ENCODE data around the gene NPM3. TPM values are rescaled to one million over a fixed set of nuclear protein-coding genes. Genes with fewer than 3 reads are reported as not detected.

Gene NPM3
- total and polyA plus RNA-seq, 12 donors = 14.7 to 51.5 (median 31.0) TPM

GRCh38 chr10:101732096-101732495 is 51.1 kb downstream of the NPM3 start:
- H3K27ac ChIP-seq = no peak overlapping the region
- H3K4me1 ChIP-seq (replicated peaks in 1 of 2) = no peaks in the 10 kb centered on the region
- no peaks in the 10 kb centered on the region for H3K9me3 ChIP-seq (replicated peaks in 1 of 3)
- no peaks in the 10 kb centered on the region for H3K36me3 ChIP-seq (replicated peaks in 1 of 2)
- DNase-seq = no peak
- no peaks in the 10 kb centered on the region for H3K27me3 ChIP-seq
- H3K4me3 ChIP-seq = no peak overlapping the region
- intact Hi-C loops (cut with DNase I) = no loop called here
- WGBS, 4 donors = 62 to 69% (median 66%) methylated on average over 1 of the region's 1 CpG
- TF ChIP-seq POLR2A (IDR thresholded peaks at IDR 0.05) = no peak
- TF ChIP-seq, protein P1, sequence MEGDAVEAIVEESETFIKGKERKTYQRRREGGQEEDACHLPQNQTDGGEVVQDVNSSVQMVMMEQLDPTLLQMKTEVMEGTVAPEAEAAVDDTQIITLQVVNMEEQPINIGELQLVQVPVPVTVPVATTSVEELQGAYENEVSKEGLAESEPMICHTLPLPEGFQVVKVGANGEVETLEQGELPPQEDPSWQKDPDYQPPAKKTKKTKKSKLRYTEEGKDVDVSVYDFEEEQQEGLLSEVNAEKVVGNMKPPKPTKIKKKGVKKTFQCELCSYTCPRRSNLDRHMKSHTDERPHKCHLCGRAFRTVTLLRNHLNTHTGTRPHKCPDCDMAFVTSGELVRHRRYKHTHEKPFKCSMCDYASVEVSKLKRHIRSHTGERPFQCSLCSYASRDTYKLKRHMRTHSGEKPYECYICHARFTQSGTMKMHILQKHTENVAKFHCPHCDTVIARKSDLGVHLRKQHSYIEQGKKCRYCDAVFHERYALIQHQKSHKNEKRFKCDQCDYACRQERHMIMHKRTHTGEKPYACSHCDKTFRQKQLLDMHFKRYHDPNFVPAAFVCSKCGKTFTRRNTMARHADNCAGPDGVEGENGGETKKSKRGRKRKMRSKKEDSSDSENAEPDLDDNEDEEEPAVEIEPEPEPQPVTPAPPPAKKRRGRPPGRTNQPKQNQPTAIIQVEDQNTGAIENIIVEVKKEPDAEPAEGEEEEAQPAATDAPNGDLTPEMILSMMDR (IDR thresholded peaks at IDR 0.05) = no peak

Other genes starting within 250 kb of the NPM3 start
- gene POLL, start 195.2 kb downstream of the NPM3 start, total RNA-seq = 10 to 100 TPM; 10.7 to 44.6 (median 29.9) TPM
- gene POLL, start 195.2 kb downstream of the NPM3 start, polyA plus RNA-seq = 10 to 100 TPM; 10.1 to 83.7 (median 59.3) TPM
- gene DPCD, start 195.1 kb downstream of the NPM3 start, total RNA-seq = 10 to 100 TPM in 8 of 9 donors, 1 to 10 TPM in 1; 8.3 to 35.9 (median 26.1) TPM
- gene DPCD, start 195.1 kb downstream of the NPM3 start, polyA plus RNA-seq = 10 to 100 TPM; 19.6 to 42.5 (median 28.6) TPM
- 10 to 100 TPM; 34.4 to 81.7 (median 60.8) TPM for gene FBXW4, start 88.3 kb downstream of the NPM3 start, total RNA-seq
- gene FBXW4, start 88.3 kb downstream of the NPM3 start, polyA plus RNA-seq = 10 to 100 TPM; 51.1 to 80.0 (median 55.2) TPM
- not detected for gene FGF8, start 7.3 kb downstream of the NPM3 start, total RNA-seq
- gene FGF8, start 7.3 kb downstream of the NPM3 start, polyA plus RNA-seq = not detected
- gene OGA, start 35.0 kb upstream of the NPM3 start, total RNA-seq = 100 to 1,000 TPM in 2 of 9 donors, 10 to 100 TPM in 7; 32.8 to 119 (median 76.6) TPM
- 10 to 100 TPM; 55.4 to 81.2 (median 65.5) TPM for gene OGA, start 35.0 kb upstream of the NPM3 start, polyA plus RNA-seq
- gene KCNIP2, start 60.4 kb upstream of the NPM3 start, total RNA-seq = 1 to 10 TPM in 8 of 9 donors, not detected in 1; 2.2 to 8.7 (median 4.2) TPM
- 10 to 100 TPM in 1 of 3 donors, 1 to 10 TPM in 2; 3.7 to 23.0 (median 8.4) TPM for gene KCNIP2, start 60.4 kb upstream of the NPM3 start, polyA plus RNA-seq